GM12891 (cell line): ENCODE data around the gene PPIF.
"Not testable (repeated sequence)": the region's sequence is repeated elsewhere in the genome, so short reads cannot be mapped to it uniquely, and the experiment has no call there.

Experiments used
- DNase-seq: peaks from one replicate; pipeline ENCODE4 v3.0.0; 2011; ENCODE audit warnings: low spot score; ENCODE audit not compliant: insufficient read length
- FAIRE-seq: peaks from 2 replicates; lab custom pipeline; 2011; peaks lifted over from hg19 to GRCh38; lab: Jason Lieb, UNC
- PAX5 ChIP-seq: IDR thresholded peaks from 2 replicates; pipeline ENCODE4 v1.6.1; 2011; ENCODE audit warnings: low read length, moderate library complexity, mild to moderate bottlenecking; ENCODE audit not compliant: insufficient read depth, severe bottlenecking
- POLR2A ChIP-seq: IDR thresholded peaks from 2 replicates; pipeline ENCODE4 v1.6.1; 2011; ENCODE audit warnings: low read depth, low read length, control low read depth
- POLR2AphosphoS5 ChIP-seq: IDR thresholded peaks from 2 replicates; pipeline ENCODE4 v1.6.1; 2011; ENCODE audit warnings: low read depth, low read length, control low read depth
- POU2F2 ChIP-seq: IDR thresholded peaks from 2 replicates; pipeline ENCODE4 v1.6.1; 2011; ENCODE audit warnings: low read depth, mild to moderate bottlenecking, control low read depth, low read length, moderate library complexity
- SPI1 ChIP-seq: IDR thresholded peaks from 2 replicates; pipeline ENCODE4 v1.6.1; 2011; ENCODE audit warnings: low read depth, low read length, control low read depth
- TAF1 ChIP-seq: IDR thresholded peaks from 2 replicates; pipeline ENCODE4 v1.6.1; 2011; ENCODE audit warnings: low read depth, low read length, control low read depth

PPIF gene

DNA sequence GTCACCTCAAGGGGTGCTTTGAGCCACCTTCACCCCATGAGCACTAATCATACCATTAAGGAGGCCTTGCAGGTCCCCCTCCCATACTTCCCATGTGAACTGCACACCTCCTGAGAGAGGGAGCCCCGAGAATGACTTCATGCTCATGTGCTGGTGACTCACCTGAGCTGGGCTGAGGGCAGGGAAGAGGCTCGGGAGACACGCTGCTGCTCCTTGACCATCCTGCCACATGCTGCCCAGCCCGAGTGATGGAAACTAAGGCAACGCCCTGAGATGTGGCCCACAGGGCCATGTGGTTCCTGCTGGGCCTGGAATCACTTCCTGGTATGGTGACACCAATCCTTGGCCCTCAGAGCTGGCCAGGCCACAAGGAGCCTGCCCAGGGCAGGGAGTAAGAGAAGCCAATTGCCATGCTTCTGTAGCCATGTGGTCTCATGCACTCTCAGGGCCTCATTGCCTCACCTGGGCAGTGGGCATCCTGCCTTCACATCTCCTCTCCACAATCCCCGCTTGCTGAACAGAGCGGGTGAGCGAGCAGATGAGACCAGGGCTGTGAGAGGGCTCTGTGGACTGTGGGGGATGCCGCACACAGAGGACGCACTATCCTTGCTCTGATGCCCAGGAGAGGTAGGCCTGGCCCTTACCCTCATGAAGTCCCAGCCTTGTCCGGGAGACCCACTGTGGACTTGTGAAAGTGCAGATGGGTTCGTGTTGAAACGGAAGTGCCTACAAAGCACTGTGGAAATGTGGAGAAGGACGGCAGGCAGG lies 18.3 kb upstream of the PPIF start:
- no peak for DNase-seq
- FAIRE-seq, result no peak
- TF ChIP-seq POU2F2 (no peak), TAF1 (no peak), POLR2AphosphoS5 (no peak), POLR2A (no peak), SPI1 (no peak), PAX5 (no peak)

DNA sequence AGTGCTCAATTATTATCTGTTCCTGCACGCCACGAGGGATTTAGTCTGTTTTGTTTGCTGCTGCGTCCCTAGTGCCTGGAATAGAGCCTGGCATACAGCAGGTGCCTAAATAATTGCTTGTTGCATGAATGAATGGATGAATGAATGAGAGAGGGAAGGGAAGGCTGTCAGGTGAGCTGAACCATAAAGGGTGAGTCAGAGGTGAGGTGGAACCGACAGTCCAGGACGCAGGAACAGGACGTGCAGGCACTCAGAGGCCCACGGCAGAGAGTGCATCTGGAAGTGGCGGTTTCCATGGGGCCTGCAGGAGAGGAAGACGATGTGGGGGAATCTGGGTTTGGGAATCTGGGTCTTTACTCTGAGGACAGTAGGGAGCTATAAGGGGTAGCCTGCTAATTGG lies 17.7 kb upstream of the PPIF start:
- no peak for FAIRE-seq
- TF ChIP-seq POLR2AphosphoS5 (no peak), POLR2A (no peak), SPI1 (no peak), TAF1 (no peak), PAX5 (no peak), POU2F2 (no peak)

DNA sequence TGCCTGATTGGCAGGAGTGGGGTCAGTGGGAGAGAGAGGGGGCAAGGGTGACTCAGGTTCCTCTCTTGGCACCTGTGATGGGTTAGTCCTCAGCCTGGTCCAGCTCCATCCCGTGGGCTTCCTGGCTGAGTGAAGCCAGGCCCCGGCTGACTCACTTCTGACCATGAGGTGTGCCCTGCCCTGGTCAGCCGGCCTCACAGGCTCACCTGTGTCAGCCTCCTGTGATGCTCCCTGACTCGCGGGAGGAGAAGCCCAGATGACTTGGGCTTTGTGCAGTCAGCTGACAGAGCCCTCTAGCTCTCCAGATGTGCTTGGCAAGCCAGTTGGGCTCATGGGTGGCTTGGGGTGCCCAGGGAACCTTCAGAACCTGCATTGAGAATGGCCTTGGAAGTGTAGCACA lies 16.0 kb upstream of the PPIF start:
- no peak for DNase-seq
- TF ChIP-seq POU2F2 (no peak), POLR2AphosphoS5 (no peak), TAF1 (no peak), PAX5 (no peak), POLR2A (no peak), SPI1 (no peak)
- FAIRE-seq, result no peak

More for the DNA sequence above, 17.7 kb upstream of the PPIF start:
- DNase-seq, result no peak

DNA sequence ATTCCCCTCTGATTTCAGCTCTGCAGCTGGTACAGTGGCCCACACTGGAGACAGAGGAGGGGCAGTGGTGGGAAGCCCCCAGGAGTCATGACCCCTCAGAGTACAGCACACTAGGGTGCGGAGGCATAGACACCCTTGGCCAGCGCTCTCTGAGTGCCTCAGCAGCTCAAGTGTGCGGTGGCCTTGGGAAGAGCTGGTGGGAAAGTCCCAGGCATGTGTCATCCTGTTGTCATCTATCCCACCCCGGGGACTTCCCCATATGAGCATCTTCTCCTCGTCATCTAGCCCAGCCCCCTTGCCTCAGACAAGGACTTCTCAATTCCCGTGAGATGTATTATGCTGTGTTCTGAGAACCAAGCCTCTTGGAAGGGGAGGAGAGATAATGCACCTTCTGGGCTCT lies 15.6 kb upstream of the PPIF start:
- FAIRE-seq (peak; percentile 79), DNase-seq (no peak)
- TF ChIP-seq SPI1 (peak; percentile 53; the same call in 1 of the 2 replicates), POU2F2 (no peak)

DNA sequence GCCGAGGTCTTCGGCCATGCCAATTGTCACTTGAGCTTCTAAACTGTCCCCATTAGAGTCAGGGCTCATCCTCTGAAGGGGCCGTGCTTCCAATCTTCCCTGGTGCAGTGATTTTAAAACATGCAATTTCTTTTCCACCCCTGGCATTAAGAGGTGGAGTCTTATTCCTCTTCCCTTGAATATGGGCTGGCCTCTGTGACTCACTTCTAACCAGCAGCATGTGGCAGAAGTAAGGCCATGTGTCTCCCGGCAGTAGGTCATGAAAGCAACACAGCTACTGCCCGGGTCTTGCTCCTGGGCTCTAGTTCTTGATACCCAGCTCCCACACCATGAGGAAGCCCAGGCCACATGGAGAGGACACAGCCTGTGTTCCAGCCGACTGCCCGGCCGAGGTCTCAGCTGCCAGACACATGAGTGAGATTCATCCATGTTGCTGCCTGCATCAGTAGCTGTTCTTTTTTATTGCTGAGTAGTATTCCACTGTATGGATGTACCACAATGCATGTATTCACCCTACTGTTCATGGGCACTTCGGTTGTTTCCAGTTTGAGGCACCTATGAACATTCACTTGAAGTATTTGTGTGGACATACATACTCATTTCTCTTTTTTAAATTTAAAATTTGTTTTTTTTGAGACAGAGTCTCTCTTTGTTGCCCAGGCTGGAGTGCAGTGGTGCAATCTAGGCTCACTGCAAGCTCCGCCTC lies 14.5 kb upstream of the PPIF start:
- not testable (repeated sequence) for FAIRE-seq

DNA sequence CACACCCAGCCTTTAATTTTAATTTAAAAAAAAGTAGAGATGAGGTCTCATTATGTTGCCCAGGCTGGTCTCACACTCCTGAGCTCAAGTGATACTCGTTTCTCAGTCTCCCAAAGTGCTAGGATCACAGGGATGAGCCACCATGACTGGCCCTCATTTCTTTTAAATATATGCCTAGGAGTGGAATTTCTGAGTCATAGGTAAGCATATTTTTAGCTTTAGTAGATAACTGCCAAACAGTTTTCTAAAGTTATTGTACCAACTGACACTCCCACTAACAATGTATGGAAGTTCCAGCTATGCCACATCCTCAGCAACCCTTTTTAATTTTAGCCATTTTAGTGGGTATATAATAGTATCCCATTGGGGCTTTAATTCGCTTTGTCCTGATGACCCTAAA lies 13.8 kb upstream of the PPIF start:
- FAIRE-seq (no peak), DNase-seq (no peak)
- no peak for TF ChIP-seq PAX5
- no peak for TF ChIP-seq POU2F2
- no peak for TF ChIP-seq POLR2A
- TF ChIP-seq TAF1, result no peak
- TF ChIP-seq SPI1, result no peak
- TF ChIP-seq POLR2AphosphoS5, result no peak

More for the DNA sequence above, 14.5 kb upstream of the PPIF start:
- DNase-seq, result not testable (repeated sequence)

DNA sequence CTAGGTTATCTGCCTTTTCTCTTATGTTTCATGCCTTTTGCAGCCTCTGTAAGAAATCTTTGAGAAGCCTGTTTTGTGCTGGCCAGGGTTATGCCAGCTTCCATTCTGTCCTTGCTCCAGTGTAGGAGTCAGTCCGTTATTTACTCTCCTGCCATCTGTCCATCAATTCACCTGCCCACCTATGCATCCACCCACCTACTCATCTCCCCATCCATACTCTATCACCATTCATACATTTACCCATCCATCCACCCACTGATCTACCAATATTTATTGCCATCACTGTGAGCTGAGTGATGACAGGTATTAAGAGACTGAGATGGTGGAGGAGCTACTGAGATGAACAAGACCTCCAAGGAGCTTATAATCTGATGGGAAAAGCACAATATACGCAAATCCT lies 12.7 kb upstream of the PPIF start:
- TF ChIP-seq POLR2A (no peak), TAF1 (no peak)
- FAIRE-seq (no peak), DNase-seq (no peak)

DNA sequence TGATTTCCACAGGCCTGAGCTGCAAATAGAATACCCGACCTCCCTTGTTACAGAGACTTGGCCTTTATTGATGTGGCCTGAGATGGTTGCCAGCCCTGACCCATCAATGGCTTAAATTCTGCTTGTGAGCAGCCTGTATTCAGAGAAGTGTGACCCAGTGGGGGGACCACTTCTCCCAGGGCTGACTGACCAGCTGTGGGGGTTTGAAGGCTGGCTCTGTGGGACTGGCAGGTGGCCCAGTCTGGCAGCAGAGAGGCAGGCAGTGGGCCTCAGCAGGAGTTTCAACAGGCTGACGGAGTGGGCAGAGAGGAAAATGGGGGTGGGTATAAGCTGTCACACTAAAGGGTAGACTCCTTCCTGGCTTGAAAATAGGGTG lies 12.2 kb upstream of the PPIF start:
- no peak for TF ChIP-seq POLR2AphosphoS5
- TF ChIP-seq PAX5, result no peak
- no peak for DNase-seq
- no peak for FAIRE-seq

DNA sequence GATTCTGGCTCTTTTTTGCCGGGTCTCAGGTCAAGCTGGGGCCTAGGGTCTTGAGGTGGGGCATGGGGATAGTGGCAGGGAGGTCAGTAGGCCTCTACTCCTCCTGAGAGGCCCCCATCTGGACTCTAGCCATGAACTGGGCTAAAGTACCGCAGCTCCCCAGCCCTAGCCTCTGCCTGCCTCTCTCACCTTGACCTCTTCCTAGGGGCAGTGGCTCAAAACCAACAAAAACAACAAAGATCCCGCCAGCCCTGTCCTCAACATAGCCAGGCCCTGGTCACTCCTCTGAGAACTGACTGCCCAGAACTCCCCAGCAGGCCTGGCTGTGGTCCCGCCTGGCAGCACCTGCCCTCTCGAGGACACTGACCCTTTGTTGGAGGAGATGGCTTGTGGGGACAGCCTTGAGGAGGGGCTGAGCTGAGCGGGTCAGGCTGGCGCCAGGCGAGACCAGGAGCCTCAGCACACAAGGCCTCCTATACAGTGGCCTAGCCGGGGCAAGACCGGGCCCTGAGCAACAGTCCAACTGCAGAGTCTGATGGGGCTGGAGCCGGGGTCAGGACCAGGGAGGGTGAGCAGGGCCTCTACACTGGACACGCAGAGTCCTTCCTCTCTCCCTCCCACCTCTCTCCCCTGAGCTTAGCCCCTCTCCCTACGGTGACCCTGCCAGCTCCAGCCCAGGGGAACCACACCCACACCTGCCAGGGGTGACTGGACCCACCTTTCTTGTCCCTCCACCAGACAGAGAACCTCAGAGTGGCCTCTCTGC lies 11.6 kb upstream of the PPIF start:
- DNase-seq, result no peak
- FAIRE-seq, result no peak
- TF ChIP-seq TAF1 (no peak), POLR2AphosphoS5 (no peak), POLR2A (no peak), PAX5 (no peak), POU2F2 (no peak), SPI1 (no peak)

DNA sequence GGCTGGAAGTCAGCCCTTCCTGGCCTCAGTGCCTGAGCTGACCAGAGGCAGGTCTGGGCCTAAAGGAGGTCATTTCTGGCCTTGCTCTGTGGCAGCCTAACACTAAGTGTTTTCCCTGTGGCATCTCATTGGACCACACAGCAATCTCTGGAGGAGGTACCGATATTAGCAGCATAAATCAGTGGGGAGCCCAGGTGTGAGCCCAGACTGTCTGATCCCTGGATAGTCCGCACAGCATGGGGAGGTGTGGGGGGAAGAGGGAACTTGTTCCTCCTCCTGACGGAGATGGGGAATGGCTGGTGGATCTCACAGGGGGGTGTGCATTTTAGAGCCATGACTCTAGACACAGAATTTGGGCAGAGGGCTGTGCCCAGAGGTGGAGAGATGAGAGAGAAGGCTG lies 11.0 kb upstream of the PPIF start:
- FAIRE-seq (no peak), DNase-seq (no peak)
- TF ChIP-seq POLR2AphosphoS5 (no peak), POU2F2 (no peak), SPI1 (no peak), POLR2A (no peak), TAF1 (no peak), PAX5 (no peak)
